DMS153 treated with DMSO at 0.1 percent for 48 hours (cell line): ENCODE data around the gene WNT11.

Experiments used
- DNase-seq: peaks from one replicate; lab custom pipeline; 2025; ENCODE audit not compliant: unreplicated experiment; lab: John Stamatoyannopoulos, UW

Gene WNT11

DNA sequence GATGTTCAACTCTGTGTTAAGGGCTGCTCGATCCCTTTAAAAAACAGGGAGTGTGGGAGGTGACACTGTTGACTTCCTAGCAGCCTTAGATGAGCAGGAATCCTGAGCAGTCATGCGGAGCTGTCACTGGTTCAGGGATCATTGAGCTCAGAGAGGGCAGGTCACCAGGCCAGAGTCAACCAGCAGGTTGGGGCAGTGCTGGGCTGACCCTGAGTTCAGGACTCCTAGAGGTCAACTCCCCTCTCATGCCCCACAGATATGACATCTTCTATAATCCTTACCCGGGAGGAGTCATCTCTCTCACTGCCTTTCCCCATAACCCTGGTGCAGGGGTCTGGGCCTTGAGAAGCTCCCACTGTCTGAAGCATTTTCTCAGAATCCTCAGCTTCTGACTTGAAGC, 12.9 kb upstream of the WNT11 start:
- no peak for DNase-seq

DNA sequence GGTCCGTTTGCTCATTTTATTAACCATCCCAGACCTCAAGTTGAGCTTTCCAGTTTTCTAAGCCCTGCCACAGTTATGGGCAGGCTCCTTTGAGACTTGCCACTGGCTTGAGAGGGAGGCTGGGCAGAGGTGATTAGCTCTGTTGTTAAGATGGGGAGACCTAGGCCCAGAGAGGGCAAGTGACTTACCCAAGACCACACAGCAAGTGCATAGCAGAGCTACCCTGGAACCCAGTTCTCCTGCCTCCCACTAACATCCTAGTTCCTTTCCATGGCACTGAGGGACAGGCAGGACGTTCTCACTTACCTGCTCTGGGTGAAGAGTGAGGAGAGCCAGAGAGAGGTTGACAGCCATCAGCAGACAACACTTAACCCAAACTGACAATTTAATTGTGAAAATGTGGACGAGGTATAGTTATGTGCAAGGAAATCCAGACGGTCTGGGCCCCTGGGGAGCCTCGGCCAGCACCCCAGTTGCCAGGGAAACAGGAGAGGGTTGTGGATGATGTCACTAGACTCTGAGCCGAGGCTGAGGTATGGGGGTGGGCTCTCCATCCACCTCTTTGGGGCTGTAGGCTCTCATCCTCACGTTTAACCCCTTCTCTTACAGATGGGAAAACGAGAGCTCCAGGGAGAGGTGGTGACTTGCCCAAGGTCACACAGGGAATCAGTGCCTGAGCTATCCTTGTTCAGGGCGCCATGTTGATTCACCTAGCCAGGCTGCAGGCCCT, 12.3 kb upstream of the WNT11 start:
- DNase-seq = no peak

DNA sequence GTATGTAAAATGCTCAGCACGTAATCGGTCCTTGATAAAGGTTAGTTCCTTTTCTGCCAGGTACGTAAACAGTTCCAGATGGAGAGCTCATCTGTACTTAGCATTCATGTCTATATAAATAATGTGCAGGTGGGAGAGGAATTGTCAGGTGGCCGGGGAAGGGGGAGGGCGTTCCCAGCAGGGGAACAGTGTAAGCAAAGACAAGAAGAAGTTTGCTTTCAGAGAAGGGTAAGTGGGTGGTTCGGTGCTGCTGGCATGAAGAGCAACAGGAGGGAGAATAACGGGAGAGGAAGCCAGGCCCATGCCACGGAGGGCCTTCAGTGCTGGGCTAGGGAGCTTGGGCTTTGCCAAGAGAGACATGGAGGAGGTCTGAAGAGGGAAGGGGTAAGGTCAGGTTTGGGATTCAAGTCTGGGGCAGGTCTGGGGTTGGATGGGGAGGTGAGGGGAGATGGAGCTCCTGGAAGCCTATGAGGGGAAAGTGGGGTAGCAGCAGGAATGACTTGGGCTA, 11.4 kb upstream of the WNT11 start:
- DNase-seq = peak; percentile 59

DNA sequence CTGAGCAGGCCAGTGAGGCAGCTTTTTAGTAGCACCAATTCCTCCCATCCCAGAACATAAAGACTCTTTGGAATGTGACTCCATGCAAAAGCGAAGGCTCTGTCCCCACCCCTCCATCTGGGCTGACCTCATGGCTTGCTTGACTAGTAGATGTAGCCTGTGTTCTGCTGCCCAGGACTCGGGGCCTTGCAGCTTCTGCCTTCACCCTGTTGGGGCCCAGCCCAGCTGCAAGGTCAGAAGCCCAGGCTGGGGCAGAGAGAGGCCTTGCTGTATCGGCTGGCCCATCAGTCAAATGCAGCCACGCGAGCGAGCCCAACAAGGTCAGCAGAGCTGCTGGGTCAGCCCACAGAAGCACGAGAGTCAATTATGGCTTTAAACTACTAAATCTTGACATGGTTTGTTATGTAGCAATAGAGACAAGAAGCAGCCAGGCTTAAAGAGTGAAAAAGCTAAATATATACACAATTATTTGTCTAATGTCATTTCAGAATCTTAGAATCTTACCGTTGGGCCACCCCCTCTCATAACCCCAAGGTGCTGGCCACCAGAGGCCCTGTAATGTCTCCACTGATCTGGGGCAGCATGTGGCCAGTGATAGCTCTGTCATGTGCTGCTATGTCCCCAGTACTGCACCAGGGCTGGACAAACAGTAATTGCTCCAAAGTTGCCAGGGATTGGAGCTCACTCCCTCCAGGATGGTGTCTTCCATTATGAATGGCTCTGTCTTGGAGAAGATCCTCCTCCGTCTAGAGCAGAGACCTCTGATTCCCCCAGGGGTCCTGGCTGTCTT, 10.4 kb upstream of the WNT11 start:
- no peak for DNase-seq

DNA sequence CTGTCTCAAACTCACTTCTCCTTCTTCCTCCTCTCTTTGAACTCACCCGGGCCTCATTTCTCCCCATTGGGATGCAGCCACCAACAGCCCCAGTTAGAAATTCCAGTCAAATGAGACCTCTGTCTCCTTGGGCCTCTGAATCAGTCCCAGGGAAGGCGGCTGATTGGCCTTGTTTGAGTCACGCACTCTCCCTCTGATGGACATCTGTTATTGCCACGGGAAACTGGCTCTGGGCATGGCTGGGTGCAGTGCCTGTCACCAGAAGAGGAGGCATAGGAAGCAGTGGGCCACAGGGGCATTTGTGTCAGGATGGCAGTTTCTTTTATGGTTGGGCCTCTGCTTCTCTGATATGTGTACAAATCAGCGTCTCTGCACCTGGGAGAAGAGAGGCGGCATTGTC, 9.6 kb upstream of the WNT11 start:
- DNase-seq = no peak

DNA sequence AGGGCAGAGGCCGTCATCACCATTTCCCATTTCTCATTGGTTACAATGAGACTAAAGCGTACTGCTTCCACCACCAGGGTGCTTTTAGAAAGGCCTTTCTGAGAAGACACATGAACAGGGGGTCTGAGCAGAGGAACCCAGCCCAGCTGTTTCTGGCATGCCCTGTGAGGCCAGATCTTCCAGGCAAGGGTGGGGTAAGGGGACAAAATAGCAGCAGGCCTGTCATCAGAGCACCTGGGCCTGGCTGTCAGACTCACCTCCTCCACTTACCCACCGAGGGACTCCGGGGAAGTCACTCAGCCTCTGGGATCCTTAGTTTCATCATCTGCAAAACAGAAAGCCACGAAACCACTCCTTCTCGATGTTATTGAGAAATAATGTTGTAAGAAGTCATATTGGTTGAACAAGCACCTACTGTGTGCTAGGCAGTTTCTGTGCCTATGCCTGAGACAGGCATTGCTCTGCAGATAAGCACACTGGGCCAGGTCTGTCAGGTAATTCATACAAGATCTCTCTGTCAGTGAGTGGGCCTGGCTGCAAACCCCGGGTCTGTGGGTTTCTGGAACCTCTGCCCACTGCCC, 8.8 kb upstream of the WNT11 start:
- DNase-seq = no peak

DNA sequence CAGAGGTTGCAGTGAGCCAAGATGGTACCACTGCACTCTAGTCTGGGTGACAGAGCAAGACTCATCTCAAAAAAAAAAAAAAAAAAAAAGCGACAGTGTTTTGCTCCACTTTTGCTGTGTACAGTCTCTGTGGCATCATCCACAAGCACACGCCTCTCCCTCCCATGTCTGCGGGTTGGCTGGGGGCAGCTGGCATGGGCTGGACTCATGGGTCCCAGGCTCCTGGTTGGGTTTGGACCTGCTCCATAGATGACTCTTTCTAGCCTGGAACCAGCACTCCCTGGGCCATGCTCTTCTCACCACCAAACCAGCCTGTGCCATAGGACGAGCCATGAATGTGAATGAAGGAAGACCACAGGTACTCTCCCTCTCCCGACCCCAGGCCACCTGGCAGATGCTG, 7.9 kb upstream of the WNT11 start:
- no peak for DNase-seq

DNA sequence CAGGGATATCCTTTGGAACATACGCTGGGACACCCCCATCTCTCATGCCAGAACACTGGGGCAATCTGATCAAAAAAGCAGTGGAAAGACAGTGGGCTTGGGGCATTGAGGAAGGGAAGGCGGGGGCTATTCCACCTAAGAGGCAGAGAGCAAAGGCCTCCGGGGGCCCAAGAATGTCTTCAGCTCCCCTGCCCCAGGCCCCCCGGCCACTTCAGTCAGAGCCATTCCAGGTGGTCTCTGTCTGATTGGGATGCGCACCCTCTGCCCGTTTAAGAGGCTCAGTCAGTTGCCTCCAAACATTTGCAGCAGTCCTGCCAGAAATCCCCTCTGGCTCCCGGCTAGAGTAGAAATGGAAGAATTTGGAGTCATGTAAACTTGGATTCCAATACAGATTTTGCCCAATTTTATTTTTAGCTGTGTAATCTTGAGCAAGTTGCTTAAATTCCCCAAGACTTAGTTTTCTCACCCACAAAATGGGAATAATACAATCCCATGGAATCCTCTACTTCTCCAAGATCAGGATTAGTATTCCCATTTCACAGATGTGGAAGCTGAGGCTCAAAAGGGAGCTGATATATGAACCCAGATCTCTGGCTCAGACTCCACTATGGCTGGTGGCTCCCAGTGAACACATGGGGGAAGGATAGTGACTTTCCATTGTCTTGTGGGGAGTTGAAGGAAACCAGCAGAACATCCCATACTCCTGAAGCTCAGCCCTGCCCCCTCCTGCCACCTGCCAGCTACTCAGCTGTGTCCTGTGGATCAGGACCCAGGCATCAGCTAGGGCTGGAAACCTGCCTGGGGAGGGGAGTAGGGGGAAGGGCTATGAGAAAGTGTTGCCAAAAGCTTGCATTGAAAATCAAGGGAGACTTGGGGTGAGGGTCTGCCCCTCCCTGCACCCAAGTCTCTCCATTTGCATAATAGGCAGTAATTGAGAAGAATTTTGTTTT, 6.1 kb upstream of the WNT11 start:
- no peak for DNase-seq

DNA sequence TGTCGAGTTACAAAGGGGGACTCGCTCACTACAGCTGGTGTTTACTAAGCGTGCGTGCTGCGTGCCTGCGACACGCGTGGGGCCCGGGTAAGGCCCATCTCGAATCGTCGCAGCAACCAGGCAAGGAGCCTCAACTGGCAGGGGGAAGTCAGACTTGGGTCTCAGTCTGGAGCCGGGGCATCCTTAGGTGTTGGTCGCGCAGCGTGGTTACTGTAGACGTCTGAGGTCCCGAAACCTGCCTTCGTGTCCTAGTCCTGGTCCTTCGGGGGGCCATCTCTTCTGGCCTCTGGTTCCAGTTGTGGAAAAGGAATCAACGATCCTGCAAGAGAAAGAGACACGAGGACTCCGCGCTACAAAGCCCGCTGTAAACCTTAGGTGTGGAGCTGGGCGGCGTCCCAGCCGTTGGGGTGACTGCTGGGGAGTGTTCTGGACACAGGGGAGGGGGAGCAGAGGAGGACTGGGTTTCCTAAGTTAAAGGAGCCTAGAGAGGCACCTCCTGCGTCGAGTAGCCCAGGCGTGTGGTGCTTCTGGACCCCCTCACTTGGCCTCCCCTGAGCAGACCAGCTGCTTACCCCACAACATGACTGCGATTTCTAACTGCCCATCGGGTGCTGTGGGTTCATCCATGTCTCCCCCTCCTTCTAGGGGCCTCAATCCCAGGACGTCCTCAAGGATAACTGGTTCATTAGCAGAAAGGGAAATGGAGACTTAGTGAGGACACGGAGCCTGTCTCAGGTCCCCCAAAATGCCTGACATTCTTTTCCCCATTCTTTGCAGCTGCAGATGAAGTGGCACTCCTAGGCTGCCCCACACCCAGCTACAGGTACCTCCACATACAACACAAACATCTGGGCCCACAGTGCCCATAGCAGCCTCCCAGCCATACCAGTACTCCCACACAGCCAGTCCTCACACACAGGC, 4.9 kb upstream of the WNT11 start:
- no peak for DNase-seq

DNA sequence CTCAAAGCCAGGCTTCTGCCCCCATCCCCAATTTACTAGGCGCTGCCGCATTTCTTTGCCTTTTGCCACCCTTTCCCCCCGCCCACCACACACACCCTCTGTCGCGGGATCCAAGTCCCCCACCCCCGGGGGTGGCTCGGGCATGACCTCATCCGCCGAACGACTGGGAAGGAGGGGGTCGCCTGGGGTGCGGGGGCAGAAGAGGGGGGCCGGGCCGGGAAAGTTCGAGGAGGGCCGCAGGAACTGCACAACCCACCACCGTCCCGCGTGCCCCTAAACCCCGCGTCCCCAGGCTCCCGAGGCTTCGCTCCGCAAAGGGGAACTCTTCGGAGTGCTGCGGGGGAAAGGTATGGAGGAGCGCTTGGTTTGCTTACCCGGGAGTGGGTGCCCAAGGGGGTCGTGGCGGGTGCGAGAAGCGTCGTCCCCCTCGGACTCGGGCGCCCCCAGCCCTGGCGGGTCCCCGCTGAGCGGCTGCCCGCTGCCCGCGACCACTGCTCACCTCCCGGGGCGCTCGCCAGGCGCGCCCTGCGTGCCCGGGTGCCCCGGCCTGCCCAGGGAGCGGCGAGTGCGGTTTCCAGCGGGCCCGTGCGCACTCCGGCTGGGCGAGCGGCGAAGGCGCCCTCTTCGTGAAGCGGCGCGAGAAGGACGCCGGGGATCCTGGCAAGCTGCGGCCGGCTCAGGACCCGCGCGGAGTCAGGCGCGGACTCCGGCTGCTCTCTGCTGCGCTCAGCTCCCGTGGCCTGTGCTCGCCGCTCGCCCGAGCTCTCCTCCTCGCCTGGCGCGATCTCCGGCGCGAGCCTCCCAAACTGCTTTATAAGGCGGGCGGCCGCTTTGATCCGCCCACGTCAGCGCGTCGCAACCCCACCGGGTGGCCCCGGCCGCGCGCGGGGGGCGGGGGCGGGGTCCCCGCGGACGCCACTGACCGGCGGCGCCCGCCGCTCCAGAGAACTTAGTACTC, 4.0 kb upstream of the WNT11 start:
- peak; percentile 39 for DNase-seq

DNA sequence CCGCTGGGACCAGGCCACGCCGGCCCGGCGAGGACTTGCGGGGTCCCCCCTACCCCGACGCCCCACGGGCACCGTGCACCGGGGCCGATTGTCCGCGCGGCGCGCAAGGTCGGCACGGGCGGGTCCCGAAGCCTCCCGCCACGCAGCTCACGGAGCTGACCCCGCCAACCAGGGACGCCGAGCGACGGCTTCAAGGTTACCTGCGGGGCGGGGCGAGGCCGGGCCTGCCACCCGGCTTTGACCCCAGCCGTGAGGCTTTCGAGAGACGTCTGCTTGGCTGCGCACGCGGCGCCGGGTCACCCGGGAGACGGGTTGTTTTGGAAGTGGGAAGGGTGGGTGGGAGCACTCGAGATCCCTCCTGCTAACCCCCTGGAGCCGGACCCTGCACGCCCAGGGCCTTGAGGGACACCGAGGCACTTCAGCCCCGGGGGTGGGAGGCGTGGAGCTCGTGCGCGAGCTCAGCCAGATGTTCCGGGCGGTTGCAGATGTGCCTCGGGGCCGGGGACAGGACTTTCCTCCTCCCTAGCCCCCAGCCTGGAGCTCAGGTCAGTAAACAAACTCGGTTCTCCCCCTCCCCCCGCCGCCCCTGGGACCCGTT, 3.2 kb upstream of the WNT11 start:
- peak; percentile 11 for DNase-seq

DNA sequence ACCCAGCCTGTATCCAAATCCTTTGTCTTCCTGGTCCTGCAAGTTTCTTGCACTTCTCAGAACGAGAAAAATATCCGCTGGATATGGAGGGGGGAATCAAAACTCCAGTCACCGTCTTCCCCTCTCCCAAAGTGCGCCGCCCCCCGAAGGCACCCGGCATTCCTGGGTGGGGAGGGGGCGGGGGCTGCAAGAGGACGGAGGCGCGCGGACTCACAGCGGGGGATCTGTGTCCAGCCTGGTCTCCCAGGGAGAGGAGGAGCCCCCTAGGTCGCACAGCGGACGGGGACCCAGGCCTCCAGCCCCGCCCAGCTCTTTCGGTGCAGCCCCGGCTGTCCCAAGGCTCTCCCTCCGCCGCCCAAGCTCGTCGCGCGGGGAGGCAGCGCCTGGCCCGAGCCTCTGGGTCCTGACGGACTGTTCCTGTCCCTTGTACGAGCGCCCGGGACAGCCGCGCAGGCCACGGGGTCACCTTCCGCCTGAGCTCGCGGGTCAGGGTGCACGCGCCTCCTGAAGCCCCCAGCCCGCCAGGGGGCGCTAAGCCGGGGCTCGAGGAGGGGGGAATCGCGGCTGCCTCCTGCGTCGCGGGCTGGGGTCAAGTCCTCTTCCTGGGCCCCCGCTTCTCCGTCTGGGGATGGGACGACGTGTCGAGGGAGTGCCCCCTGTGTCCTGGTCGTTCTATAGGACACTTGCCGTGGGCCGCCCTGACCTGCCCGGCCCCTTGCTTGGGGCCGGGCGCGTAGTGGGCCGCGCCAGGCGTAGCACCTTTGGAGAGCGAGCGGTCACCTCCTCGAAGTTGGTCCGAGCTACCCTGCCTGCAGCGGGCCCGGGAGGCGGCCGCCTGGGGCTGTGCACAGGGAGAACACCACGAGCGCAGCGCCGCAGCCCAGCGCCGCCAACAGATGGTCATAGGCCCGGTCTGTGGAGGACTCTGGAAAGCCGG, 2.4 kb upstream of the WNT11 start:
- peak; percentile 60 for DNase-seq

DNA sequence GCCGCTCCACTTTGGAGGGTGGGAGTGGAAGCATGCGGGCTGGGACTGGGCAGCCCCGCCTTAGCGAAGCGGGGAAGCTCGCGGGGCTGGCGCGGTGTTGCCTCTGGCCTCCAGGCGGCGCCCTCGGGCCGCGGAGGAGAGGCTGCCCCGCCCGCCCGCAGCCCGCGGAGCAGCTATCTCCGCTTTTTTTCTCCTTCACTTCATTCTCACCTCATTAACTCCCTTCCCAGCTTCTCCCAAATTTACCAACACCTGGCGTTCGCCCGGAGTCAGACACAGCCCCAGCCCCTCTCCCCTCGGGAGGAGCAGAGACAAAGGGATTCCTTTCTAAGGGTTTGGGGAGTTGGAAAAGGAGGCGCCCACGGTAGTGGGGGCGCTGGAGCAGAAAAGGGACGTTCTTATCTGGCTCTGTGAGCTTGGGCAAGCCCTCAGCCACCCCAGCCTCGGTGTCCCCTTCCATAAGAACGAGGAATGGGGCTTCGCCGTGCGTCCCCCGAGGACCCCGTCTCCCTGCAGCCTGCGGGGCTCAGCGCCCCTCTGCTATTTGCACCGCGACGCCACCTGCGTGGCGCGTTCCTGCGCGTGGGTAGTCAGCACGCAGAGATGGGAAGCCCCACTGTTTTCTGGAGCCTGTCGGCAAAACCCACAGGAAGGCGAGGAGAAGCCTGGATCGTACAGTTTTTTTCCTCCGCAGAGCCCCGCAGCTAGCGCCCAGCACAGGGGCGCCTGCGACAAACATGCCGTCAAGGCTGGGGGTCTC, 1.5 kb upstream of the WNT11 start:
- DNase-seq = peak; percentile 56

DNA sequence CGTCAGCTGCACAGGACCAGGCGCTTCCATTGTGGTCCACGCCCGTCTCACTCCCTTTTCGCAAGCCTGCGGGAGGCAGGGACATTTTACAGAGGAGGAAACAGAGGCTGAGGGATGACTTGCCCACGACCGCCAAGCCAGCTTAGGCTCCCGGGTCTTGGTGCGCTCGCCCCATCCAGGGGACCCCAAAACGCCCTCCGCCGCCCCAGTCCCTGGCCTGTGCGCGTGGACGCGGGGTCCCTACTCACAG, 300 bp downstream of the WNT11 start:
- no peak for DNase-seq

DNA sequence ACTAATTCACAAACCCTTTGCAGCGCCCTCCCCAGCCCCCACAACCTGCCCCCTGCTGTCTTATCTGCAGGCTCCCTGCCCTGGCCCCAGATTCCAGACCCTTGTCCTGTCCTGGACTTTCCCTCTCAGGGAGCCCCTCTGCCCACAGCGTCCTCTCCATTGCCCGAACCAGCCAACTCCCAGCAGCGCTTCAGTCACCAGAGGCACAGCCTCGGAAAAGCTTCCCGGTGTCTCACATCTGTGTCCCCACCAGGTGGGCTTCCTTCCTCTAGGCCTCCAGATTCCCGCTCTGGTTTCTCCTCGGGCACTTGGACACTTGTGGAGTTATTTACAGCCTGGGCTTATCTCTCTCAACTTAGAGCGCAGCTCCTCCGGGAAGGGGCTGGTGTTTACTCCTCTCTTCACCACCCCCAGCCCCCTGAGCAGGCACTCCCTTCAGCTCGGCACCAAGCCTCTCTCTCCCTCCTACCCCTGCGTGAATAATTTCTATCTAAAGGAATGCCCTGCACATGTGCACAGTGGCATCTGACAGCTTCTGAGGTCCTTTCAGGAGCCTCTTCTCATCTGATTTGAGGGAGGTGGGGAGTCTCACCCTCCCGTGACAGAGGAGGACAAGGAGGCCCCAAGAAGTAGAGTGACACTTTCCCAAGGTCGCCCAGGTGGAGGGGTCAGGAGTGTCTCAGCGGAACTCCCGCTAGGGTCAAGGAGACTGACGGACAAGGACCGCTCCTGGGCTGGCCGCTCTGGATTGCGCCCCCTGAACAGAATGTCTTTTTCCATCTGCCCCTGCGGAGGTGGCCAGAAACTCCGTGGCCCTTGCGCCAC, 838 bp downstream of the WNT11 start:
- no peak for DNase-seq

DNA sequence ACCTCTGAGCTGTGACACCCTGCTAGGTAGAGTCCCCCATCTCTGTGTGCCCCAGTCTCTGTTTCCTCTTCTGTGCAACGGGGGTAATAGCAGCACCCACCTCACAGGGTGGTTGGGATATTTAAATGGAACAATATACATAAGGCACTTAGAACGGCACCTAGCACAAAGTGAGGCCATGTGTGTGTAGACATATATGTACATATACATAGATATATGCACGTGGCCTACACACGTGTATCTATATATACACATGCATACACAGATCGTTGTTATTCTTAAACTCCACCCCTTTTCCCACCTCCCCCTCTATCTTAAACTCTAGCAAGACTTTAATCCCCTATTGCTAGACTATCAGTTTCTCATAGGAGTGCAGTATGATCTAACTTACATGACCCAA, 2.4 kb downstream of the WNT11 start:
- no peak for DNase-seq
